Upper lobe of right lung (tissue), 1 donor: ENCODE results near the gene SUGCT. TPM values are rescaled to one million over a fixed set of nuclear protein-coding genes. Genes with fewer than 3 reads are reported as not detected.

ENCODE experiments used
- ATAC-seq: fragments of 200-7000 bp; cut with Tn5 transposase; one replicate; pipeline ENCODE4 v1.9.1; 2020; ENCODE audit warnings: mild to moderate bottlenecking, moderate library complexity
- DNase-seq: peaks from one replicate; pipeline ENCODE4 v3.0.0-alpha.2; 2020
- H3K27ac ChIP-seq: fragments of 200-600 bp; one replicate; pipeline ENCODE4 v1.8.0; 2022
- H3K27me3 ChIP-seq: fragments of 200-600 bp; one replicate; pipeline ENCODE4 v1.8.0; 2022; ENCODE audit warnings: mild to moderate bottlenecking
- H3K36me3 ChIP-seq: fragments of 200-600 bp; one replicate; pipeline ENCODE4 v1.8.0; 2022
- H3K4me1 ChIP-seq: fragments of 200-600 bp; one replicate; pipeline ENCODE4 v1.8.0; 2022
- H3K4me3 ChIP-seq: fragments of 200-600 bp; one replicate; pipeline ENCODE4 v1.8.0; 2022; ENCODE audit warnings: mild to moderate bottlenecking
- H3K9me3 ChIP-seq: fragments of 200-600 bp; one replicate; pipeline ENCODE4 v1.8.0; 2022
- intact Hi-C: fragments of 100-400 bp; cut with DNase I; formaldehyde crosslinking; loops from one replicate; pipeline ENCODE4 v1.11.0; 2022
- total RNA-seq: library from RNA; stranded (reverse); fragmentation: NEBNext Ultra II Directional; extraction: Animal tissue kit (Norgen Biotek cat#: 25700); gene quantifications from one replicate; pipeline ENCODE4 v1.2.1, GENCODE V29; 2021
- TF ChIP-seq, protein P1 (sequence below): fragments of 200-600 bp; IDR thresholded peaks from one replicate; pipeline ENCODE4 v1.8.0; 2022; ENCODE audit warnings: antibody characterized with exemption
- donor health status: DM: no; HTN: yes; CAD: no; lungs with severe emphysema.

The SUGCT gene
- total RNA-seq, 1 donor from 2014 or later: 4.1 TPM

DNA sequence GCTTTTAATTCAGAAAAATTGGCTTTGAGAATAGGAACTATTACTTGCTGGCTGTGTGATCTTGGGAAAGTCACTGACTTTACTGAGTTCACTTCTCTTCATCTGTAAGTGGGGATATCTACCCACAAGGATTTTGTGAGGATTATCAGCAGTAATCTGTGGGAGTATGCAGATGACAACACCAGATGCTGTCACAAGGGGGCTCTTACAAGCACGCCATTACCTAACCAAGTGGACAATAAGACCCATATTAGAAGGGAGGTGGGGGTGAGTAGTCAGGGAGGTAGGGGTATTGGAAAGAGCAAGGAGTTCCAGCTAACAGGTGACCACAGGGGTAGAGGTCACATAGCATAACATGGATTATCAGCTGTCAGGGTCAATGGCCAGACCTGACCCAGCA lies 569.4 kb downstream of the SUGCT start:
- no peak for DNase-seq
- no peaks in the 10 kb centered on the region for H3K27me3 ChIP-seq
- intact Hi-C loops: no loop called here
- no peak overlapping the region for H3K27ac ChIP-seq
- TF ChIP-seq, protein P1, sequence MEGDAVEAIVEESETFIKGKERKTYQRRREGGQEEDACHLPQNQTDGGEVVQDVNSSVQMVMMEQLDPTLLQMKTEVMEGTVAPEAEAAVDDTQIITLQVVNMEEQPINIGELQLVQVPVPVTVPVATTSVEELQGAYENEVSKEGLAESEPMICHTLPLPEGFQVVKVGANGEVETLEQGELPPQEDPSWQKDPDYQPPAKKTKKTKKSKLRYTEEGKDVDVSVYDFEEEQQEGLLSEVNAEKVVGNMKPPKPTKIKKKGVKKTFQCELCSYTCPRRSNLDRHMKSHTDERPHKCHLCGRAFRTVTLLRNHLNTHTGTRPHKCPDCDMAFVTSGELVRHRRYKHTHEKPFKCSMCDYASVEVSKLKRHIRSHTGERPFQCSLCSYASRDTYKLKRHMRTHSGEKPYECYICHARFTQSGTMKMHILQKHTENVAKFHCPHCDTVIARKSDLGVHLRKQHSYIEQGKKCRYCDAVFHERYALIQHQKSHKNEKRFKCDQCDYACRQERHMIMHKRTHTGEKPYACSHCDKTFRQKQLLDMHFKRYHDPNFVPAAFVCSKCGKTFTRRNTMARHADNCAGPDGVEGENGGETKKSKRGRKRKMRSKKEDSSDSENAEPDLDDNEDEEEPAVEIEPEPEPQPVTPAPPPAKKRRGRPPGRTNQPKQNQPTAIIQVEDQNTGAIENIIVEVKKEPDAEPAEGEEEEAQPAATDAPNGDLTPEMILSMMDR: no peak
- no peak overlapping the region for H3K4me3 ChIP-seq
- H3K36me3 ChIP-seq: no peaks in the 10 kb centered on the region
- H3K4me1 ChIP-seq: no peaks in the 10 kb centered on the region
- H3K9me3 ChIP-seq: no peaks in the 10 kb centered on the region
- ATAC-seq: no peak

DNA sequence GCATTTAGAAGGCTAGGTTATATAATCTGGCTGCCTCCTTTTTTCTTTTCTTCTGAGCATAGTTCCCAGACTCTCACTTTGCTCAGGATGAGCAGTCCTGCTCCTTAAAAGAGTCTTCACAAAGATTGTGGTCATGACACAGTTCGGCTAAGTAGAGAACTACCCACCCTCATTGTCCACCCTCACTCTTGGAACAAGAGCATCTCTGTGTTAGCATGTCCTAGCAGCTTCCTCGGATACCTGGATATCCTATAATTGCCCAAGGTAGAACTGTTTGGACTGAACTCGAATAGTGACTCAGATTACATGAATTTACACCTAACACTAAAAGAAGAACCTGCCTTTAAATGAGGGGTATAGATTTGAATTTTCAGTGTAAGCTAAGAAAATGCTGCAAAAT lies 572.0 kb downstream of the SUGCT start:
- TF ChIP-seq, protein P1: no peak

DNA sequence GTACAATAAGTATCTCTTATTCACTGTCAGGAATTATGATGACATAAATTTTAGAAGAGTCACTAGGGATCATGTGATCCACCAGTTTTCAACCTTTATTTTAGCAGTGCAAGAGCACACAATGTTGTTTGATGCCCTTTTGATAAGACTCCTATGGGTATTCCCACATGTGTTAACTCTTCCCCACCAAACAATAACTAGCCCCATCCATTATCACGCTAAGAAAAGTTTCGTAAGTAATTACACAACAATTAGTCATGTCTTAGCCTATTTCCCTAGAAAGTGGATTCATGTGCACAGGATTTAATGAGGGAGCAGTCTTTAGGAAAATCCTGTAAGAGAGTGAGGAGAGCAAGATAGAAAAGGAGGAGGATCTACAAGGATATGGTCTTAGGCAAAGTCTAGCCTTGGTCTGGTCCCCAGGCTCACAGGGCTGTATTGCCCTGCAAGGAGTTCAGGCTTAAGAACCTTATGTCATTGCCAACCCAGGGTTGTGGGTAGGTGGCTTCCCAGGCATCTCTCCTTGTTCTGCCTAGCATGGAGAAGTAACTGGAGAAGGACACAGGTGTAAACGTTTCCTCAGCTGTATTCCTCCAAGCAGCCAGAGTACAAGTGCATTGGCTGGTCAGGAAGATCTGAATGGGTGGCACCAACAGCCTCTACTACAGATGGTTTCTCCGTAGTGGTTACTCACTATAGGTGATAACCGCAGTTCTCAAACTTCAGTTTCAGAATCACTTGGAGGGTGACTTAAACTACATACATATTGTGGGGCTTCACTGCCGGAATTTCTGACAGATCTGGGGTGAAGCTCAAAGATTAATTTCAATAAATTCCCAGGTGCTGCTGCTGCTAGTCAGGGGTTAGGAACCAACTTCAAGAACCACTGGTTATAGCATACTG lies 574.5 kb downstream of the SUGCT start:
- H3K27me3 ChIP-seq: no peaks in the 10 kb centered on the region
- no peak overlapping the region for H3K4me3 ChIP-seq
- no peaks in the 10 kb centered on the region for H3K9me3 ChIP-seq
- no peak for ATAC-seq
- no peak for DNase-seq
- no peaks in the 10 kb centered on the region for H3K4me1 ChIP-seq
- TF ChIP-seq, protein P1: no peak
- no peaks in the 10 kb centered on the region for H3K36me3 ChIP-seq
- H3K27ac ChIP-seq: no peak overlapping the region
- intact Hi-C loops: no loop called here

More for the DNA sequence above, 572.0 kb downstream of the SUGCT start:
- Histone ChIP-seq H3K27me3 (no peaks in the 10 kb centered on the region), H3K9me3 (no peaks in the 10 kb centered on the region), H3K36me3 (no peaks in the 10 kb centered on the region), H3K4me3 (no peak overlapping the region), H3K27ac (no peak overlapping the region), H3K4me1 (no peaks in the 10 kb centered on the region)
- intact Hi-C loops: no loop called here
- DNase-seq (no peak), ATAC-seq (no peak)

DNA sequence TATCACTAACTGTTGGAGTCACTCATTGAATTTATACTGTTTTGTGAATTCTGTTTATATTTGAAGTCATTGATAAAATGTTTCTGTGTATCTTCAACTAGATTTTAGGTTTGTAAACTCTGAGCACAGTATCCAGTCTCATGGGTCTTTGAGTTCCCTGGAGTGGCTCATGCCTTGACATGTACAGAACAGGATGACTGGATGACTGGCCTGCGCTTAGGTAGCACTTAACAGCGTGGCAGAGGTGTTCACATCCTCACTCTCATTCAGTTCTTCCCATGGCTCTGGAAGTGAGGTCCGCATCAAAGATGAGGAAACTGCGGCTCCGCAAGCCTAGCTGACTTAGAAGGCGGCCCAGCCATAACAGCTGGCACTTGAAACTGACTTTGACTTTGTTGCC lies 576.9 kb downstream of the SUGCT start:
- Histone ChIP-seq H3K36me3 (no peaks in the 10 kb centered on the region), H3K9me3 (no peaks in the 10 kb centered on the region), H3K27ac (no peak overlapping the region), H3K27me3 (no peaks in the 10 kb centered on the region), H3K4me3 (no peak overlapping the region), H3K4me1 (no peaks in the 10 kb centered on the region)
- ATAC-seq: no peak
- no peak for DNase-seq
- TF ChIP-seq, protein P1: no peak
- intact Hi-C loops: no loop called here

DNA sequence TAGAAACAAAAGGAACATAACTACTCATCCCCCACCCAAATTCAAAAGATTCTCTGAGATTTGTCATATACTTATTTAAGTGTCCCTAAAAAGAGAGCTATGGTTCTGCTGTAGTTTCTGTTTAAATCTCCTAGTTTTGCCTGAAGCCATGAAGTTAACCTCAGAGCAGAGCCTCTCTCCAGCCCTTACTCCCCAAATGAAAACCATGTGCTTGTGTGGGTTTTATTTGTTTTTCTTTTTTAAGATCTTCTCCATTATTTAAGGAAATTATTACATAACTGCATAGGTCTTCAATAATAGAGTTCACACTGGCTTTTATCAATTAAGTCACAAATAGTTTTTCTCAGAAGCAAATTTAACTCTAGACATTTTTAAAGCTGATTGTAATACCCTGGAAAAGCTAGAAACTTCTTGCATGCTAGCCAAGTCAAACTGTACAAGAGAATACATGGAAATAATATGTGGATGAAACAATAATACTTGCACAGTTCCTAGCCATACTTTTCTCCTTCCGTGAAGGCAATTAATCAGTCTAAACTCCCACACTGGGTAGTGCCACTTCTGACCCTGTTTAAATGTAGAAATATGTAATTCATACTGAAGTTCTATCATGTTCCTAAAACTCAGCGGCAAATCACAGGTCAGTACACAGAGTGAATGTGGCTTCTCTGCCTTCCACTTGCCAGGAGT lies 579.7 kb downstream of the SUGCT start:
- H3K4me1 ChIP-seq: no peaks in the 10 kb centered on the region
- DNase-seq (no peak), ATAC-seq (no peak)
- no peaks in the 10 kb centered on the region for H3K9me3 ChIP-seq
- intact Hi-C loops: no loop called here
- no peaks in the 10 kb centered on the region for H3K27me3 ChIP-seq
- H3K36me3 ChIP-seq: no peaks in the 10 kb centered on the region
- no peak overlapping the region for H3K27ac ChIP-seq
- H3K4me3 ChIP-seq: no peak overlapping the region
- TF ChIP-seq, protein P1: no peak
